IMR-90 (cell line): ENCODE data around the gene IFI27L1. TPM values are rescaled to one million over a fixed set of nuclear protein-coding genes. Genes with fewer than 3 reads are reported as not detected.

Source experiments
- ATAC-seq: fragments of 200-7000 bp; cut with Tn5 transposase; 2 replicates; pipeline ENCODE4 v1.9.1; 2020; ENCODE audit warnings: low read depth, mild to moderate bottlenecking, moderate library complexity
- BruUV-seq: library from RNA; stranded (reverse); fragments of 400-500 nt; replicated peaks from 2 replicates; lab custom pipeline; 2021; lab: Mats Ljungman, UMichigan
- CTCF ChIA-PET: fragments of 300-600 bp; formaldehyde crosslinking; extraction: SDS; loops from one replicate; lab custom pipeline; 2021; ENCODE audit warnings: antibody characterized with exemption; lab: Yijun Ruan, JAX
- POLR2A ChIA-PET: fragments of 300-600 bp; sonication (Branson Sonifier 250); formaldehyde crosslinking; loops from one replicate; lab custom pipeline; 2022; ENCODE audit warnings: antibody characterized with exemption; ENCODE audit not compliant: unreplicated experiment; lab: Charles Lee
- DNase-seq: peaks from one replicate; pipeline ENCODE4 v3.0.0; 2013
- H2AFZ ChIP-seq: replicated peaks from 2 replicates; pipeline ENCODE3; 2013; ENCODE audit warnings: low read length, mild to moderate bottlenecking; ENCODE audit not compliant: poor library complexity
- H2AK5ac ChIP-seq: 2 replicates; pipeline ENCODE4 v1.6.1; 2013; ENCODE audit warnings: low read depth, low read length, inconsistent platforms
- H2AK9ac ChIP-seq: replicated peaks from 2 replicates; pipeline ENCODE3; 2013; ENCODE audit warnings: mild to moderate bottlenecking, low read depth, low read length, moderate library complexity; ENCODE audit not compliant: poor library complexity
- H2BK120ac ChIP-seq: 2 replicates; pipeline ENCODE4 v1.6.1; 2013; ENCODE audit warnings: low read depth, low read length, inconsistent platforms
- H2BK15ac ChIP-seq: 3 replicates; pipeline ENCODE4 v1.6.1; 2013; ENCODE audit warnings: low read depth, low read length, inconsistent platforms
- H2BK20ac ChIP-seq: 2 replicates; pipeline ENCODE4 v1.6.1; 2013; ENCODE audit warnings: low read depth, mild to moderate bottlenecking, inconsistent platforms, low read length, moderate library complexity
- H2BK5ac ChIP-seq: 2 replicates; pipeline ENCODE4 v1.6.1; 2013; ENCODE audit warnings: mild to moderate bottlenecking, low read depth, low read length, inconsistent platforms; ENCODE audit not compliant: poor library complexity, severe bottlenecking
- H3K14ac ChIP-seq: replicated peaks from 2 replicates; pipeline ENCODE4 v1.6.1; 2013; ENCODE audit warnings: low read depth, low read length, inconsistent platforms
- H3K18ac ChIP-seq: 2 replicates; pipeline ENCODE4 v1.6.1; 2013; ENCODE audit warnings: low read depth, low read length, control low read depth
- H3K23ac ChIP-seq: 2 replicates; pipeline ENCODE4 v1.6.1; 2013; ENCODE audit warnings: low read depth, low read length, inconsistent platforms
- H3K27ac ChIP-seq: 2 replicates; pipeline ENCODE4 v1.5.1; 2013; ENCODE audit warnings: mild to moderate bottlenecking, control low read depth, low read length; ENCODE audit not compliant: insufficient read depth
- H3K27me3 ChIP-seq: 2 replicates; pipeline ENCODE4 v1.6.1; 2013; ENCODE audit warnings: low read length; ENCODE audit not compliant: control insufficient read depth, insufficient read depth
- H3K36me3 ChIP-seq: 2 replicates; pipeline ENCODE4 v1.6.1; 2013; ENCODE audit warnings: low read length, mixed read lengths; ENCODE audit not compliant: control insufficient read depth, insufficient read depth
- H3K4ac ChIP-seq: 2 replicates; pipeline ENCODE4 v1.6.1; 2013; ENCODE audit warnings: low read depth, low read length, inconsistent platforms
- H3K4me1 ChIP-seq: 2 replicates; pipeline ENCODE4 v1.6.1; 2013; ENCODE audit warnings: low read length, mixed read lengths; ENCODE audit not compliant: control insufficient read depth, insufficient read depth
- H3K4me2 ChIP-seq: 2 replicates; pipeline ENCODE4 v1.6.1; 2013; ENCODE audit warnings: low read depth, mild to moderate bottlenecking, control low read depth, low read length, moderate library complexity
- H3K4me3 ChIP-seq: 2 replicates; pipeline ENCODE4 v1.5.1; 2013; ENCODE audit warnings: low read depth, mild to moderate bottlenecking, control low read depth, low read length, moderate library complexity; ENCODE audit not compliant: insufficient read depth
- H3K56ac ChIP-seq: 2 replicates; pipeline ENCODE4 v1.6.1; 2013; ENCODE audit warnings: low read length, inconsistent platforms; ENCODE audit not compliant: insufficient read depth; ENCODE audit errors: extremely low read depth
- H3K79me1 ChIP-seq, 2 experiments: 2 replicates each; pipeline ENCODE4 v1.6.1; 2013; ENCODE audit warnings: low read length in 2 of 2, inconsistent platforms in 1 of 2, low read depth in 1 of 2
- H3K9ac ChIP-seq: 2 replicates; pipeline ENCODE4 v1.6.1; 2013; ENCODE audit warnings: low read depth, low read length, control low read depth
- H3K9me1 ChIP-seq: 2 replicates; pipeline ENCODE4 v1.6.1; 2013; ENCODE audit warnings: low read length, inconsistent platforms; ENCODE audit not compliant: insufficient read depth
- H3K9me3 ChIP-seq: 2 replicates; pipeline ENCODE4 v1.6.1; 2013; ENCODE audit warnings: low read length; ENCODE audit not compliant: control insufficient read depth, insufficient read depth
- H4K20me1 ChIP-seq: 2 replicates; pipeline ENCODE4 v1.6.1; 2013; ENCODE audit warnings: low read length, inconsistent platforms; ENCODE audit not compliant: insufficient read depth
- H4K5ac ChIP-seq: 2 replicates; pipeline ENCODE4 v1.6.1; 2013; ENCODE audit warnings: mild to moderate bottlenecking, low read depth, low read length, control low read depth
- H4K8ac ChIP-seq, 2 experiments: 2 replicates each; pipeline ENCODE4 v1.6.1; 2013; ENCODE audit warnings: low read depth in 2 of 2, low read length in 2 of 2, control low read depth in 1 of 2, inconsistent platforms in 1 of 2
- H4K91ac ChIP-seq: 2 replicates; pipeline ENCODE4 v1.6.1; 2013; ENCODE audit warnings: low read depth, low read length, inconsistent platforms; ENCODE audit not compliant: insufficient read depth
- BHLHE40 ChIP-seq: fragments of 150-350 bp; IDR thresholded peaks from 2 replicates; pipeline ENCODE4 v1.6.1; 2016; ENCODE audit warnings: mild to moderate bottlenecking, low read depth, low read length
- CEBPB ChIP-seq: IDR thresholded peaks from 2 replicates; pipeline ENCODE4 v1.6.1; 2012; ENCODE audit warnings: low read depth, low read length, improper control_type of control experiment
- CHD1 ChIP-seq: IDR thresholded peaks from 2 replicates; pipeline ENCODE4 v1.6.1; 2012; ENCODE audit warnings: low read depth, low read length, improper control_type of control experiment
- FOS ChIP-seq: fragments of 150-350 bp; IDR thresholded peaks from 2 replicates; pipeline ENCODE4 v1.6.1; 2016; ENCODE audit warnings: low read depth, low read length
- MAFK ChIP-seq: IDR thresholded peaks from 2 replicates; pipeline ENCODE4 v1.6.1; 2012; ENCODE audit warnings: low read depth, low read length, improper control_type of control experiment
- MAZ ChIP-seq: IDR thresholded peaks from 2 replicates; pipeline ENCODE4 v1.6.1; 2012; ENCODE audit warnings: low read depth, mild to moderate bottlenecking, low read length, improper control_type of control experiment, moderate library complexity, borderline replicate concordance
- MXI1 ChIP-seq: IDR thresholded peaks from 2 replicates; pipeline ENCODE4 v1.6.1; 2012; ENCODE audit warnings: low read depth, mild to moderate bottlenecking, low read length, moderate library complexity, borderline replicate concordance
- NFE2L2 ChIP-seq: fragments of 150-350 bp; IDR thresholded peaks from 2 replicates; pipeline ENCODE4 v1.6.1; 2016; ENCODE audit warnings: low read depth, mild to moderate bottlenecking, low read length
- POLR2A ChIP-seq: IDR thresholded peaks from 2 replicates; pipeline ENCODE4 v1.6.1; 2012; ENCODE audit warnings: mild to moderate bottlenecking, low read depth, low read length
- RAD21 ChIP-seq: IDR thresholded peaks from 2 replicates; pipeline ENCODE4 v1.6.1; 2012; ENCODE audit warnings: low read length, improper control_type of control experiment
- RCOR1 ChIP-seq: IDR thresholded peaks from 2 replicates; pipeline ENCODE4 v1.6.1; 2012; ENCODE audit warnings: mild to moderate bottlenecking, low read length, improper control_type of control experiment; ENCODE audit not compliant: insufficient replicate concordance
- RFX5 ChIP-seq: IDR thresholded peaks from 2 replicates; pipeline ENCODE4 v1.8.0; 2012; ENCODE audit warnings: low read depth, mild to moderate bottlenecking, low read length, moderate library complexity
- SMC3 ChIP-seq: fragments of 150-350 bp; IDR thresholded peaks from 2 replicates; pipeline ENCODE4 v1.6.1; 2016; ENCODE audit warnings: low read depth, mild to moderate bottlenecking, antibody characterized with exemption, low read length, moderate library complexity
- WGBS, 2 experiments: methylation state at CpG; one replicate each; pipeline versions ENCODE4 v1.1.5 to v1.1.7; 2013; ENCODE audit warnings: missing lambda C conversion rate in 2 of 2; ENCODE audit not compliant: insufficient read length in 1 of 2; ENCODE audit errors: extremely low coverage in 2 of 2; 5-methylcytosine and 5-hydroxymethylcytosine counted together
- dilution Hi-C: fragments of 300-500 bp; cut with HindIII; formaldehyde crosslinking; loops from one replicate; pipeline ENCODE4 v1.14.3; 2018; ENCODE audit warnings: low sequenced_read_pairs; ENCODE audit not compliant: unreplicated experiment
- in situ Hi-C: fragments of 300-500 bp; cut with MboI; formaldehyde crosslinking; loops from 3 replicates; pipeline ENCODE4 v1.14.3; 2019; ENCODE audit warnings: low sequenced_read_pairs, inconsistent platforms, mixed read lengths
- intact Hi-C: fragments of 100-400 bp; cut with micrococcal nuclease; formaldehyde crosslinking; loops from 2 replicates; pipeline ENCODE4 v1.10.0; 2022
- polyA plus RNA-seq, 3 experiments: library from polyadenylated mRNA; depleted of rRNA; stranded (reverse); fragments of >200 nt; gene quantifications; 2 replicates each; pipeline ENCODE4 v1.2.3, GENCODE V29; 2012; ENCODE audit warnings: low replicate concordance in 1 of 3
- total RNA-seq: library from RNA; depleted of rRNA; stranded (reverse); fragments of >200 nt; gene quantifications from 2 replicates; pipeline ENCODE4 v1.2.3, GENCODE V29; 2012
- TF ChIP-seq, protein P1 (sequence below): conservative IDR thresholded peaks from 2 replicates; pipeline ENCODE4 v1.5.1; 2012; ENCODE audit warnings: mild to moderate bottlenecking, low read depth, low read length, improper control_type of control experiment
- TF ChIP-seq, protein P2 (sequence below): fragments of 150-350 bp; IDR thresholded peaks from 2 replicates; pipeline ENCODE4 v1.6.1; 2016; ENCODE audit warnings: low read depth, mild to moderate bottlenecking, low read length, moderate library complexity, borderline replicate concordance

The IFI27L1 gene
- total and polyA plus RNA-seq, 2 of the 4 experiments (the other 2 are of a cell fraction), result 13.3 to 24.3 TPM

DNA sequence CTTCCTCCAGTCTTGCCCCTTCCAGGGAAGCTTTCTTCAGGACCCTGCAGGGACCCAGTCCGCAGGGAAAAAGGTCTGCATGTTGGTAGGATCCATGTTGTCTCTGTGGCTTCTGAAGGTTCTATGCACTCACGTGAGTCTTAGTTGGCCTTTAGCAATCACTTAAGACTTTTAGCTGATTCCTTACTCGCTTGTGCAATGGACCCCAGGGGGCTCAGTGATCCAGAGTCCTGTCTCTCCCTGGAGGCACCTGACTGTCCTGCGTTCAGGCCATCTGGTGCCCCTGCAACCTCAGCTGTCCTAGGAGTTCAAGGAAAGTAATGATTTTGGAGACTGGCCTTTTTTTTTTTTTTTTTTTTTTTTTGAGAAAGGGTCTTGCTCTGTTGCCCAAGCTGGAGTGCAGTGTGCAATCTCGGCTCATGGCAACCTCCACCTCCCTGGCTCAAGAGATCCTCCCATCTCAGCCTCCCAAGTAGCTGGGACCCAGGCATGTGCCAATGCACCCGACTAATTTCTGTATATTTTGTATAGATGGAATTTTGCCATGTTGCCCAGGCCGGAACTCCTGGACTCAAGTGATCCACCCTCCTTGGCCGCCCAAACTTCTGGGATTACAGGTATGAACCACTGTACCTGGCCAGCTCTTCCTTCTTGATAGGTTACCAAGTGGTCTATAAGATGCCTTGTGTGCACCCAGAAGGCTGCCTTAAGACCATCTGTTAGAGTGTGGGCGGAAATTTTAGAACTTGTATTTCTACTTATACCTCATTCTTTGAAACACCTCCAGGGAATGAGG lies 43.7 kb downstream of the IFI27L1 start:
- H3K18ac ChIP-seq, result no peak overlapping the region
- no peaks in the 10 kb centered on the region for H3K27me3 ChIP-seq
- no peaks in the 10 kb centered on the region; the same call in 1 of the 2 replicates for H3K9me3 ChIP-seq
- H3K4me2 ChIP-seq, result no peak overlapping the region
- ATAC-seq, result no peak
- no peak overlapping the region for H2BK20ac ChIP-seq
- intact Hi-C loops, result no loop called here
- H3K27ac ChIP-seq, result no peak overlapping the region
- no peak overlapping the region for H2AK5ac ChIP-seq
- no peak overlapping the region for H3K9ac ChIP-seq
- H3K79me1 ChIP-seq, result peaks cover 0 to 14% of the 10 kb centered on the region in 2 experiments; a peak in 1 of 4 replicates
- no peak overlapping the region for H3K4ac ChIP-seq
- peaks cover 12% of the 10 kb centered on the region for H3K36me3 ChIP-seq
- H2BK120ac ChIP-seq, result no peak overlapping the region
- dilution Hi-C loops, result no loop called here
- H2AK9ac ChIP-seq, result no peak overlapping the region
- H3K23ac ChIP-seq, result no peak overlapping the region
- no TSS peak for BruUV-seq
- H3K14ac ChIP-seq, result no peak overlapping the region
- no peak overlapping the region for H2BK15ac ChIP-seq
- H3K4me3 ChIP-seq, result no peak overlapping the region
- no peak overlapping the region for H3K56ac ChIP-seq
- peaks cover 18% of the 10 kb centered on the region for H3K4me1 ChIP-seq
- peaks cover 10% of the 10 kb centered on the region; the same call in 1 of the 2 replicates for H3K9me1 ChIP-seq
- H4K20me1 ChIP-seq, result 0 out of 2 replicates have a peak, but pooled peaks cover 2% of the 10 kb centered on the region
- H2BK5ac ChIP-seq, result no peak overlapping the region
- no peak overlapping the region for H2AFZ ChIP-seq
- in situ Hi-C loops, result no loop called here
- no peak overlapping the region for H4K8ac ChIP-seq
- CTCF ChIA-PET, result interaction anchor here (1.7 kb wide), 1 partner anchor 12 kb away, joined by 5 read pairs; no protein-coding TSS in a partner anchor
- H4K5ac ChIP-seq, result no peak overlapping the region
- H4K91ac ChIP-seq, result no peak overlapping the region
- WGBS, 2 experiments, result no CpG with 5 or more reads among the region's 9 CpGs
- no peak for DNase-seq
- POLR2A ChIA-PET, result no interaction called here
- TF ChIP-seq, protein P1, sequence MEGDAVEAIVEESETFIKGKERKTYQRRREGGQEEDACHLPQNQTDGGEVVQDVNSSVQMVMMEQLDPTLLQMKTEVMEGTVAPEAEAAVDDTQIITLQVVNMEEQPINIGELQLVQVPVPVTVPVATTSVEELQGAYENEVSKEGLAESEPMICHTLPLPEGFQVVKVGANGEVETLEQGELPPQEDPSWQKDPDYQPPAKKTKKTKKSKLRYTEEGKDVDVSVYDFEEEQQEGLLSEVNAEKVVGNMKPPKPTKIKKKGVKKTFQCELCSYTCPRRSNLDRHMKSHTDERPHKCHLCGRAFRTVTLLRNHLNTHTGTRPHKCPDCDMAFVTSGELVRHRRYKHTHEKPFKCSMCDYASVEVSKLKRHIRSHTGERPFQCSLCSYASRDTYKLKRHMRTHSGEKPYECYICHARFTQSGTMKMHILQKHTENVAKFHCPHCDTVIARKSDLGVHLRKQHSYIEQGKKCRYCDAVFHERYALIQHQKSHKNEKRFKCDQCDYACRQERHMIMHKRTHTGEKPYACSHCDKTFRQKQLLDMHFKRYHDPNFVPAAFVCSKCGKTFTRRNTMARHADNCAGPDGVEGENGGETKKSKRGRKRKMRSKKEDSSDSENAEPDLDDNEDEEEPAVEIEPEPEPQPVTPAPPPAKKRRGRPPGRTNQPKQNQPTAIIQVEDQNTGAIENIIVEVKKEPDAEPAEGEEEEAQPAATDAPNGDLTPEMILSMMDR, result no peak
- TF ChIP-seq BHLHE40 (no peak), POLR2A (no peak), RFX5 (no peak), MXI1 (no peak), RCOR1 (no peak), NFE2L2 (no peak), FOS (no peak), RAD21 (no peak), MAFK (no peak), CHD1 (no peak), CEBPB (no peak), MAZ (no peak), SMC3 (no peak)
- TF ChIP-seq, protein P2, sequence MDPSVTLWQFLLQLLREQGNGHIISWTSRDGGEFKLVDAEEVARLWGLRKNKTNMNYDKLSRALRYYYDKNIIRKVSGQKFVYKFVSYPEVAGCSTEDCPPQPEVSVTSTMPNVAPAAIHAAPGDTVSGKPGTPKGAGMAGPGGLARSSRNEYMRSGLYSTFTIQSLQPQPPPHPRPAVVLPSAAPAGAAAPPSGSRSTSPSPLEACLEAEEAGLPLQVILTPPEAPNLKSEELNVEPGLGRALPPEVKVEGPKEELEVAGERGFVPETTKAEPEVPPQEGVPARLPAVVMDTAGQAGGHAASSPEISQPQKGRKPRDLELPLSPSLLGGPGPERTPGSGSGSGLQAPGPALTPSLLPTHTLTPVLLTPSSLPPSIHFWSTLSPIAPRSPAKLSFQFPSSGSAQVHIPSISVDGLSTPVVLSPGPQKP, result no peak
